Medulla oblongata (tissue), 1 donor: ENCODE data around the gene TCF7L2.
A peak's percentile ranks its signal among the peaks of the same experiment; 100 is the strongest.

Experiments used
- DNase-seq: peaks from one replicate; pipeline ENCODE4 v3.0.0-alpha.2; 2015; ENCODE audit errors: extremely low spot score

The TCF7L2 gene

GRCh38 chr10:112946649-112947048 is 3.4 kb upstream of the TCF7L2 start:
- no peak for DNase-seq

GRCh38 chr10:112948196-112948595 is 1.9 kb upstream of the TCF7L2 start:
- no peak for DNase-seq

GRCh38 chr10:112949143-112949823 is 764 bp upstream of the TCF7L2 start:
- peak; percentile 52 for DNase-seq

GRCh38 chr10:112950714-112951358 is 789 bp downstream of the TCF7L2 start:
- DNase-seq = peak; percentile 54

- peak; percentile 78 for DNase-seq
Observed at GRCh38 chr10:112951359-112952281, 1.6 kb downstream of the TCF7L2 start.

- peak; percentile 29 for DNase-seq
Observed at GRCh38 chr10:112952282-112953173, 2.5 kb downstream of the TCF7L2 start.

- peak; percentile 50 for DNase-seq
Observed at GRCh38 chr10:112953174-112954159, 3.4 kb downstream of the TCF7L2 start.

GRCh38 chr10:112954974-112955581 is 5.0 kb downstream of the TCF7L2 start:
- DNase-seq = no peak

- DNase-seq = no peak
Observed at GRCh38 chr10:112955582-112956421, 5.8 kb downstream of the TCF7L2 start.

- no peak for DNase-seq
Observed at GRCh38 chr10:112956631-112957350, 6.7 kb downstream of the TCF7L2 start.

GRCh38 chr10:112957640-112958092 is 7.6 kb downstream of the TCF7L2 start:
- DNase-seq = no peak

- DNase-seq = no peak
Observed at GRCh38 chr10:112958275-112958995, 8.4 kb downstream of the TCF7L2 start.

- no peak for DNase-seq
Observed at GRCh38 chr10:112959207-112959838, 9.3 kb downstream of the TCF7L2 start.

GRCh38 chr10:112960151-112960681 is 10.2 kb downstream of the TCF7L2 start:
- DNase-seq = no peak

- no peak for DNase-seq
Observed at GRCh38 chr10:112961609-112962008, 11.6 kb downstream of the TCF7L2 start.

- no peak for DNase-seq
Observed at GRCh38 chr10:112962343-112962742, 12.3 kb downstream of the TCF7L2 start.

GRCh38 chr10:112963835-112964234 is 13.8 kb downstream of the TCF7L2 start:
- no peak for DNase-seq
